Mucosa of stomach (tissue), 1 donor: Measurements from ENCODE around the gene ACCS.

Experiments
- H3K27me3 ChIP-seq: one replicate; pipeline ENCODE4 v1.7.0; 2013; ENCODE audit warnings: mild to moderate bottlenecking, low read length; ENCODE audit not compliant: control insufficient read depth, insufficient read depth
- H3K36me3 ChIP-seq: one replicate; pipeline ENCODE4 v1.7.0; 2013; ENCODE audit warnings: low read length; ENCODE audit not compliant: control insufficient read depth, insufficient read depth
- H3K4me1 ChIP-seq: one replicate; pipeline ENCODE4 v1.7.0; 2013; ENCODE audit warnings: mild to moderate bottlenecking, low read length; ENCODE audit not compliant: control insufficient read depth, insufficient read depth
- H3K4me3 ChIP-seq: one replicate; pipeline ENCODE4 v1.7.0; 2013; ENCODE audit warnings: low read length
- H3K9ac ChIP-seq: one replicate; pipeline ENCODE4 v1.7.0; 2013; ENCODE audit warnings: mild to moderate bottlenecking, low read length, moderate library complexity
- H3K9me3 ChIP-seq: one replicate; pipeline ENCODE4 v1.7.0; 2013; ENCODE audit warnings: mild to moderate bottlenecking, low read length, moderate library complexity; ENCODE audit not compliant: control insufficient read depth
- donor health status: Pancreatic carcinoma.

ACCS gene

DNA sequence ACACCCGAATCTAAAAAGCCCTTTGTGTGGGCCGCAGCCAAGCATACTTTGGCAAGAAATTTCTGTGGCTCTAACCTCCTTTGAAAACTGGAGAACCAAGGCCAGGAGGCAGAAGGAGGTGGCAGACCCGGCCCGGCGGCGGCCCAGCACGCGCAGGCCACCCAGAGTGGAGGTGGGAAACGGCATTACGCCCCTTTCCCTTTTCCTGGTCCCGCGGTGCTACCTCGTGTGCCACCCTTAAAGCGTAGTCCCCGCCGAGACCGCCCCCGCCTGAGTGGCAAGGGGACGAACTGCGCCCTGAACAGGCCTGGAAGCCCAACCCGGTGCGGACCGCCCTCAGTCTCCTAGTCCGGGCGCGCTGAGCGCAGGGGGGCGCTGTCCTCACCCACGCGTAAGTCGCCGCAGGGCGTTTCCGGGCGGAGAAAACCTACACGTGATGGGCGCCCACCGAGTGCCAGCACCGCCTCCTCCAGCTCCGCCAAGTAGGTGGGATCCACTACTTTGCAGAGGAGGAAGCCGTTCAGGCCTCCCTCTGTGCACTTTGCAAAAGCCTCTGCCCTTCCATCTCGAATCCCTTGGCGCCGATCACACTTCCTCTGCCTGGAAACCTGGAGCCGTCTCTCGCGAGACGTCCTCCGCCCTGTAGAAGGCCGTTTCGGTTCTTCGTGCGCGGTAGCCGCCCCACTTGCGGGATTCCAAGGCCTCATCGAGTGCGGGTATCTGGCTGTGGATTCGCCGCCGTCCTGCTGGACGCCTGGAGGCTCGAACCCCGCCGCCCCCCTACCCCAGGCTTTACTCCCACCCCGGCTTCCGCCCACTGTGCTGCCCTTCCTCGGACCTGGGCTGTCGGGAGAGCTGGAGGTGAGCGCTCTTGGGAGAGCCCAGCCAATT is at the start of gene ACCS:
ACCS (plus strand) TSS at position 430 of the 891 bp plus-strand sequence. CDS start 1,358 bp downstream, outside the sequence.
- Histone ChIP-seq H3K9ac (peak within 1 kb of the TSS; percentile 96), H3K4me1 (peaks cover 7% of the 10 kb centered on the region), H3K9me3 (no peaks in the 10 kb centered on the region), H3K4me3 (peak within 1 kb of the TSS; percentile 89), H3K36me3 (no peaks in the 10 kb centered on the region), H3K27me3 (no peaks in the 10 kb centered on the region)

- Histone ChIP-seq H3K4me3 (no peak overlapping the region), H3K36me3 (no peaks in the 10 kb centered on the region), H3K9ac (no peak overlapping the region), H3K9me3 (no peaks in the 10 kb centered on the region), H3K4me1 (no peaks in the 10 kb centered on the region), H3K27me3 (no peaks in the 10 kb centered on the region)
Measured at GRCh38 chr11:44016546-44017442, 49.3 kb upstream of the ACCS start.

DNA sequence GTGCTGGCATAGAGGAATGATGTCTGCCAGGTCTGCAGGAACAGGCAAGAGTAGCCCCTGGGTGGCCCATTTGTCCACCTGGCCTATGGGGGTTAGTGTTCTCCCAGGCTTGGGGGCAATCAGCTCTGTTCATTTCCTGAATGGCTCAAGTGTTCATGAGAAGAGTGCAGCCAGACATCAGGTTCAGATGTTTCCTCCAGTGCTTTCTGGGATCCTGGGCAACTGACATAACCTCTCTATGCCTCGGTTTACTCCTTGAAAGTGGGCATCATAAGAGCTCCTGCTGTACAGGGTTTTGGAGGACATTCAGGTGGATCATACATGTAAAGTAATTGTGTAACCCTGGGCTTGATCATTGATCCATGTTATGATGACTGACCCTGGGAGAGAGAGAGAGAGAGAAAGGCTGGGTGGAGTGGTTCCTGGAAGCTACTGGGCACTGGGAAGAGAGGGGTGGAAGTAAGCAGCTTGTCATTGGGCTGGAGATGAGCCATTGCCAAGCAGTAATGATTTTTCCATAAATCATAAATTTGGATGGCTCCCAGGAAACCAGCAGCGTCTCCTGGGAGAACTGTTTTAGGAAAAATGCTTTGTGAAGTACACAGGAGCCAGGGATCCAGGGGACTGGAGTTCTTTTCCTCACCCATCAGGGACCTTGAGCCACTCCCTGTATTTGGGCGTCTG is 48.5 kb upstream of the ACCS start:
- Histone ChIP-seq H3K9ac (no peak overlapping the region), H3K27me3 (no peaks in the 10 kb centered on the region), H3K4me3 (no peak overlapping the region), H3K9me3 (no peaks in the 10 kb centered on the region), H3K36me3 (no peaks in the 10 kb centered on the region), H3K4me1 (no peaks in the 10 kb centered on the region)

DNA sequence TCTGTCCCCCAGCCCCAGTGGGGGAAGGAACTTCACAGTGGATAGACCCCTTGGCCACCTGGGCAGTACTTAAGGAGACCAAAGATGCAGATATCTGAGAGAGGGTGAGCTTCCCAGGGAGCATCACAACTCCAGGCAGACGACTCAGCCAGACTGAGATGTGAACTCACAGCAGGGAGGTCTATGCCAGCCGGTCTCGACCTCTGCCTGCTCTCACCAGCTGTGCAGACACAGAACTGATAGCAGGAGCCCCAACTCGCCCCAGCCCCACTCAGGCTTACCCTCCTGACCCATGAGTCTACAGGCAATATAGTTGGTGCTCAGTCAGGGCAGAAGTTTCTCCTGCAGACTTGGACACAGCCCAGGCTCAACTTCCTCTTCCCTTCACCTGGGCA is 47.9 kb upstream of the ACCS start:
- Histone ChIP-seq H3K9ac (no peak overlapping the region), H3K36me3 (no peaks in the 10 kb centered on the region), H3K4me1 (no peaks in the 10 kb centered on the region), H3K27me3 (no peaks in the 10 kb centered on the region), H3K4me3 (no peak overlapping the region), H3K9me3 (no peaks in the 10 kb centered on the region)

- H3K4me1 ChIP-seq, result no peaks in the 10 kb centered on the region
- no peaks in the 10 kb centered on the region for H3K36me3 ChIP-seq
- H3K9me3 ChIP-seq, result no peaks in the 10 kb centered on the region
- no peak overlapping the region for H3K9ac ChIP-seq
- no peaks in the 10 kb centered on the region for H3K27me3 ChIP-seq
- no peak overlapping the region for H3K4me3 ChIP-seq
Measured at GRCh38 chr11:44018829-44019228, 47.2 kb upstream of the ACCS start.

GRCh38 chr11:44024977-44025376 is 41.1 kb upstream of the ACCS start:
- Histone ChIP-seq H3K4me3 (no peak overlapping the region), H3K36me3 (no peaks in the 10 kb centered on the region), H3K27me3 (no peaks in the 10 kb centered on the region), H3K9ac (no peak overlapping the region), H3K4me1 (no peaks in the 10 kb centered on the region), H3K9me3 (no peaks in the 10 kb centered on the region)

- H3K4me1 ChIP-seq, result no peaks in the 10 kb centered on the region
- H3K4me3 ChIP-seq, result no peak overlapping the region
- H3K27me3 ChIP-seq, result peaks cover 1% of the 10 kb centered on the region
- no peaks in the 10 kb centered on the region for H3K36me3 ChIP-seq
- H3K9me3 ChIP-seq, result no peaks in the 10 kb centered on the region
- H3K9ac ChIP-seq, result no peak overlapping the region
Measured at GRCh38 chr11:44025727-44026126, 40.3 kb upstream of the ACCS start.

- H3K9me3 ChIP-seq, result no peaks in the 10 kb centered on the region
- H3K4me3 ChIP-seq, result no peak overlapping the region
- H3K9ac ChIP-seq, result no peak overlapping the region
- peaks cover 3% of the 10 kb centered on the region for H3K4me1 ChIP-seq
- H3K36me3 ChIP-seq, result no peaks in the 10 kb centered on the region
- peaks cover 5% of the 10 kb centered on the region for H3K27me3 ChIP-seq
Measured at GRCh38 chr11:44028401-44028800, 37.7 kb upstream of the ACCS start.

GRCh38 chr11:44028816-44029506 is 37.1 kb upstream of the ACCS start:
- Histone ChIP-seq H3K4me3 (no peak overlapping the region), H3K9me3 (no peaks in the 10 kb centered on the region)

GRCh38 chr11:44029507-44029845 is 36.6 kb upstream of the ACCS start:
- H3K9ac ChIP-seq, result no peak overlapping the region

More at GRCh38 chr11:44028816-44029506, 37.1 kb upstream of the ACCS start:
- Histone ChIP-seq H3K9ac (no peak overlapping the region), H3K27me3 (peaks cover 5% of the 10 kb centered on the region), H3K4me1 (peaks cover 3% of the 10 kb centered on the region), H3K36me3 (no peaks in the 10 kb centered on the region)

More at GRCh38 chr11:44029507-44029845, 36.6 kb upstream of the ACCS start:
- Histone ChIP-seq H3K36me3 (no peaks in the 10 kb centered on the region), H3K27me3 (peaks cover 5% of the 10 kb centered on the region), H3K9me3 (no peaks in the 10 kb centered on the region), H3K4me3 (no peak overlapping the region), H3K4me1 (peaks cover 3% of the 10 kb centered on the region)
